Colonic mucosa (tissue), 4 donors: ENCODE results near the gene CBY3. TPM values are rescaled to one million over a fixed set of nuclear protein-coding genes. Genes with fewer than 3 reads are reported as not detected.
A peak's percentile ranks its signal among the peaks of the same experiment; 100 is the strongest.
"Not testable (repeated sequence)": the region's sequence is repeated elsewhere in the genome, so short reads cannot be mapped to it uniquely, and the experiment has no call there.

Experiments used
- DNase-seq: peaks from one replicate; pipeline ENCODE4 v3.0.0-alpha.2; 2020
- H3K27ac ChIP-seq: fragments of 200-600 bp; one replicate; pipeline ENCODE4 v1.8.0; 2021
- H3K27me3 ChIP-seq: fragments of 200-600 bp; one replicate; pipeline ENCODE4 v1.8.0; 2021
- H3K36me3 ChIP-seq: fragments of 200-600 bp; one replicate; pipeline ENCODE4 v1.8.0; 2021
- H3K4me1 ChIP-seq: fragments of 200-600 bp; one replicate; pipeline ENCODE4 v1.8.0; 2021; ENCODE audit warnings: mild to moderate bottlenecking
- H3K4me3 ChIP-seq: fragments of 200-600 bp; one replicate; pipeline ENCODE4 v1.8.0; 2021
- H3K9ac ChIP-seq, 2 donors: one replicate each; pipeline ENCODE4 v1.7.0; 2013; ENCODE audit warnings: control low read depth in 2 of 2, low read depth in 2 of 2, low read length in 2 of 2
- H3K9me3 ChIP-seq: fragments of 200-600 bp; one replicate; pipeline ENCODE4 v1.8.0; 2021
- intact Hi-C: fragments of 100-400 bp; cut with DNase I; formaldehyde crosslinking; loops from one replicate; pipeline ENCODE4 v1.14.1; 2022
- total RNA-seq, 2 donors: library from RNA; stranded (reverse); fragmentation: NEBNext Ultra II Directional in 1 of 2; extraction: Animal tissue kit (Norgen Biotek cat#: 25700) in 1 of 2; gene quantifications; one replicate each; pipeline ENCODE4 v1.2.1, GENCODE V29; 2021
- donor health status: healthy.
- donor health status: DM: no; HTN: no; CAD: no.
- donor health status: DM: no; HTN: no; CAD: no.

CBY3 gene
- total RNA-seq, 2 donors from 2014 or later = not detected

GRCh38 chr5:179641745-179642144, 39.1 kb downstream of the CBY3 start:
- intact Hi-C loops, H3K27me3 ChIP-seq, H3K4me1 ChIP-seq, H3K9me3 ChIP-seq, H3K27ac ChIP-seq, DNase-seq, H3K36me3 ChIP-seq, H3K4me3 ChIP-seq, H3K9ac ChIP-seq: not testable (repeated sequence)

- DNase-seq, intact Hi-C loops: not testable (repeated sequence)
These were observed 41.5 kb downstream of the CBY3 start for GRCh38 chr5:179639296-179639695.

GRCh38 chr5:179634370-179635172, 46.3 kb downstream of the CBY3 start:
- H3K4me3 ChIP-seq, H3K9ac ChIP-seq, DNase-seq, intact Hi-C loops, H3K9me3 ChIP-seq, H3K27ac ChIP-seq, H3K36me3 ChIP-seq, H3K27me3 ChIP-seq, H3K4me1 ChIP-seq: not testable (repeated sequence)

More at GRCh38 chr5:179639296-179639695, 41.5 kb downstream of the CBY3 start:
- H3K4me1 ChIP-seq, H3K9me3 ChIP-seq, H3K27ac ChIP-seq, H3K27me3 ChIP-seq, H3K9ac ChIP-seq, H3K36me3 ChIP-seq, H3K4me3 ChIP-seq: not testable (repeated sequence)

GRCh38 chr5:179633501-179634369, 47.1 kb downstream of the CBY3 start:
- DNase-seq, H3K4me1 ChIP-seq, H3K27ac ChIP-seq, intact Hi-C loops, H3K36me3 ChIP-seq, H3K9me3 ChIP-seq, H3K27me3 ChIP-seq: not testable (repeated sequence)
- peak overlapping the region; percentile 36 for H3K4me3 ChIP-seq
- H3K9ac ChIP-seq = peak overlapping the region in 1 of 2 donors; percentile 43

Other genes starting within 250 kb of the CBY3 start
- 10 to 100 TPM; 37.1 to 44.0 TPM for gene RUFY1, start 130.5 kb downstream of the CBY3 start, total RNA-seq
- 100 to 1,000 TPM; 332 to 510 TPM for gene HNRNPH1, start 57.4 kb downstream of the CBY3 start, total RNA-seq
- gene CANX, start 17.9 kb upstream of the CBY3 start, total RNA-seq = 100 to 1,000 TPM; 571 to 818 TPM
- gene MAML1, start 51.8 kb upstream of the CBY3 start, total RNA-seq = 10 to 100 TPM; 29.7 TPM
- gene LTC4S, start 113.0 kb upstream of the CBY3 start, total RNA-seq = 1 to 10 TPM; 5.3 to 5.4 TPM
- gene MGAT4B, start 125.8 kb upstream of the CBY3 start, total RNA-seq = 100 to 1,000 TPM; 332 to 540 TPM
- gene SQSTM1, start 139.9 kb upstream of the CBY3 start, total RNA-seq = 100 to 1,000 TPM; 262 to 388 TPM
- gene MRNIP, start 177.8 kb upstream of the CBY3 start, total RNA-seq = 10 to 100 TPM in 1 of 2 donors, 1 to 10 TPM in 1; 8.6 to 17.5 TPM
- 100 to 1,000 TPM in 1 of 2 donors, 10 to 100 TPM in 1; 89.3 to 136 TPM for gene TBC1D9B, start 226.9 kb upstream of the CBY3 start, total RNA-seq